HEK293T (cell line): ENCODE data around the gene EHHADH.

ENCODE experiments used
- ARNT ChIP-seq: fragments of 450-650 bp; IDR thresholded peaks from 2 replicates; pipeline ENCODE4 v1.6.1; 2017; ENCODE audit warnings: mild to moderate bottlenecking
- BHLHE40 ChIP-seq: fragments of 450-650 bp; IDR thresholded peaks from 2 replicates; pipeline ENCODE4 v1.6.1; 2016; ENCODE audit warnings: mild to moderate bottlenecking, moderate library complexity, borderline replicate concordance
- CTBP1 ChIP-seq: fragments of 450-650 bp; IDR thresholded peaks from 2 replicates; pipeline ENCODE4 v1.6.1; 2016; ENCODE audit warnings: borderline replicate concordance
- FOXA1 ChIP-seq: fragments of 450-650 bp; IDR thresholded peaks from 2 replicates; pipeline ENCODE4 v1.6.1; 2016; ENCODE audit warnings: mild to moderate bottlenecking
- FOXK2 ChIP-seq: fragments of 450-650 bp; IDR thresholded peaks from 2 replicates; pipeline ENCODE4 v1.6.1; 2016; ENCODE audit warnings: mild to moderate bottlenecking
- FOXM1 ChIP-seq: fragments of 450-650 bp; IDR thresholded peaks from 2 replicates; pipeline ENCODE4 v1.6.1; 2017; ENCODE audit warnings: mild to moderate bottlenecking, borderline replicate concordance
- L3MBTL2 ChIP-seq: fragments of 450-650 bp; conservative IDR thresholded peaks from 2 replicates; pipeline ENCODE4 v1.6.1; 2016; ENCODE audit warnings: mild to moderate bottlenecking
- LEF1 ChIP-seq: fragments of 450-650 bp; IDR thresholded peaks from 2 replicates; pipeline ENCODE4 v1.6.1; 2017; ENCODE audit warnings: mild to moderate bottlenecking, borderline replicate concordance
- NFRKB ChIP-seq: fragments of 450-650 bp; IDR thresholded peaks from 2 replicates; pipeline ENCODE4 v1.6.1; 2016; ENCODE audit warnings: mild to moderate bottlenecking, moderate library complexity
- PKNOX1 ChIP-seq: fragments of 450-650 bp; IDR thresholded peaks from 2 replicates; pipeline ENCODE4 v1.6.1; 2016
- SP1 ChIP-seq: fragments of 450-650 bp; IDR thresholded peaks from 2 replicates; pipeline ENCODE4 v1.6.1; 2017
- SUZ12 ChIP-seq: fragments of 450-650 bp; IDR thresholded peaks from 2 replicates; pipeline ENCODE4 v1.6.1; 2016; ENCODE audit warnings: mild to moderate bottlenecking
- ZNF384 ChIP-seq: fragments of 450-650 bp; IDR thresholded peaks from 2 replicates; pipeline ENCODE4 v1.6.1; 2016

GRCh38 chr3:185162634-185163033, 91.2 kb downstream of the EHHADH start:
- TF ChIP-seq SP1 (no peak), ARNT (no peak), FOXM1 (no peak), ZNF384 (no peak), LEF1 (no peak), FOXK2 (no peak), BHLHE40 (no peak), NFRKB (no peak), FOXA1 (no peak), SUZ12 (no peak), PKNOX1 (no peak), L3MBTL2 (no peak), CTBP1 (no peak)
